ENCODE data around the gene MACC1.
"Not testable (repeated sequence)": the region's sequence is repeated elsewhere in the genome, so short reads cannot be mapped to it uniquely, and the experiment has no call there.

DNA sequence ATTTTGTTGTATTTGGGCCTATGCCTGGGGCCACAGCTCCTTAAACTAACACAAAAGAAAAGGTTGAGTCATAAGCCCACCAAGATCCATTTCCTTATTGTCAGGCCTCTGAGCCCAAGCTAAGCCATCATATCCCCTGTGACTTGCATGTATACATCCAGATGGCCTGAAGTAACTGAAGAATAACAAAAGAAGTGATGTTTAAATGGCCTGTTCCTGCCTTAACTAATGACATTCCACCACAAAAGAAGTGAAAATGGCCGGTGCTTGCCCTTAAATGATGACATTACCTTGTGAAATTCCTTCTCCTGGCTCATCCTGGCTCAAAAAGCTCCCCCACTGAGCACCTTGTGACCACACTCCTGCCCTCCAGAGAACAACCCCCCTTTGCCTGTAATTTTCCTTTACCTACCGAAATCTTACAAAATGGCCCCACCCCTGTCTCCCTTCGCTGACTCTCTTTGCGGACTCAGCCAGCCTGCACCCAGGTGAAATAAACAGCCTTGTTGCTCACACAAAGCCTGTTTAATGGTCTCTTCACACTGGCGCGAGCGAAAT lies 96.5 kb downstream of the MACC1 start:
- TF ChIP-seq, protein P1, sequence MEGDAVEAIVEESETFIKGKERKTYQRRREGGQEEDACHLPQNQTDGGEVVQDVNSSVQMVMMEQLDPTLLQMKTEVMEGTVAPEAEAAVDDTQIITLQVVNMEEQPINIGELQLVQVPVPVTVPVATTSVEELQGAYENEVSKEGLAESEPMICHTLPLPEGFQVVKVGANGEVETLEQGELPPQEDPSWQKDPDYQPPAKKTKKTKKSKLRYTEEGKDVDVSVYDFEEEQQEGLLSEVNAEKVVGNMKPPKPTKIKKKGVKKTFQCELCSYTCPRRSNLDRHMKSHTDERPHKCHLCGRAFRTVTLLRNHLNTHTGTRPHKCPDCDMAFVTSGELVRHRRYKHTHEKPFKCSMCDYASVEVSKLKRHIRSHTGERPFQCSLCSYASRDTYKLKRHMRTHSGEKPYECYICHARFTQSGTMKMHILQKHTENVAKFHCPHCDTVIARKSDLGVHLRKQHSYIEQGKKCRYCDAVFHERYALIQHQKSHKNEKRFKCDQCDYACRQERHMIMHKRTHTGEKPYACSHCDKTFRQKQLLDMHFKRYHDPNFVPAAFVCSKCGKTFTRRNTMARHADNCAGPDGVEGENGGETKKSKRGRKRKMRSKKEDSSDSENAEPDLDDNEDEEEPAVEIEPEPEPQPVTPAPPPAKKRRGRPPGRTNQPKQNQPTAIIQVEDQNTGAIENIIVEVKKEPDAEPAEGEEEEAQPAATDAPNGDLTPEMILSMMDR (IDR thresholded peaks at IDR 0.05; ENCODE audit: low read depth, low read length, missing input control), result not testable (repeated sequence)
- TF ChIP-seq, protein P2, sequence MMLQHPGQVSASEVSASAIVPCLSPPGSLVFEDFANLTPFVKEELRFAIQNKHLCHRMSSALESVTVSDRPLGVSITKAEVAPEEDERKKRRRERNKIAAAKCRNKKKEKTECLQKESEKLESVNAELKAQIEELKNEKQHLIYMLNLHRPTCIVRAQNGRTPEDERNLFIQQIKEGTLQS (IDR thresholded peaks at IDR 0.05), result not testable (repeated sequence)
- not testable (repeated sequence) for TF ChIP-seq NR2F2 (IDR thresholded peaks at IDR 0.05); EGR1 (IDR thresholded peaks at IDR 0.05; ENCODE audit: low read depth in 2 of 2); TAF1 (conservative IDR thresholded peaks at IDR 0.05); GABPA (IDR thresholded peaks at IDR 0.05 in 1 of 2, conservative IDR thresholded peaks at IDR 0.05 in 1 of 2); SP1 (IDR thresholded peaks at IDR 0.05); FOXA1 (IDR thresholded peaks at IDR 0.05); YY1 (IDR thresholded peaks at IDR 0.05); HNF4A (conservative IDR thresholded peaks at IDR 0.05)
- TF ChIP-seq, protein P3, sequence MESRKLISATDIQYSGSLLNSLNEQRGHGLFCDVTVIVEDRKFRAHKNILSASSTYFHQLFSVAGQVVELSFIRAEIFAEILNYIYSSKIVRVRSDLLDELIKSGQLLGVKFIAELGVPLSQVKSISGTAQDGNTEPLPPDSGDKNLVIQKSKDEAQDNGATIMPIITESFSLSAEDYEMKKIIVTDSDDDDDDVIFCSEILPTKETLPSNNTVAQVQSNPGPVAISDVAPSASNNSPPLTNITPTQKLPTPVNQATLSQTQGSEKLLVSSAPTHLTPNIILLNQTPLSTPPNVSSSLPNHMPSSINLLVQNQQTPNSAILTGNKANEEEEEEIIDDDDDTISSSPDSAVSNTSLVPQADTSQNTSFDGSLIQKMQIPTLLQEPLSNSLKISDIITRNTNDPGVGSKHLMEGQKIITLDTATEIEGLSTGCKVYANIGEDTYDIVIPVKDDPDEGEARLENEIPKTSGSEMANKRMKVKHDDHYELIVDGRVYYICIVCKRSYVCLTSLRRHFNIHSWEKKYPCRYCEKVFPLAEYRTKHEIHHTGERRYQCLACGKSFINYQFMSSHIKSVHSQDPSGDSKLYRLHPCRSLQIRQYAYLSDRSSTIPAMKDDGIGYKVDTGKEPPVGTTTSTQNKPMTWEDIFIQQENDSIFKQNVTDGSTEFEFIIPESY (IDR thresholded peaks at IDR 0.05), result not testable (repeated sequence)
- TF ChIP-seq, protein P4, sequence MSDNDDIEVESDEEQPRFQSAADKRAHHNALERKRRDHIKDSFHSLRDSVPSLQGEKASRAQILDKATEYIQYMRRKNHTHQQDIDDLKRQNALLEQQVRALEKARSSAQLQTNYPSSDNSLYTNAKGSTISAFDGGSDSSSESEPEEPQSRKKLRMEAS (IDR thresholded peaks at IDR 0.05), result not testable (repeated sequence)

Measured in liver (tissue), 3 donors.